Psoas muscle (tissue), 8 donors: ENCODE results near the gene MT1G. TPM values are rescaled to one million over a fixed set of nuclear protein-coding genes. Genes with fewer than 3 reads are reported as not detected.

Experiments
- ATAC-seq, 4 donors: fragments of 200-7000 bp; cut with Tn5 transposase; one replicate each; pipeline ENCODE4 v1.9.1; 2020; ENCODE audit warnings: moderate library complexity in 3 of 4, mild to moderate bottlenecking in 2 of 4
- DNase-seq, 2 donors: peaks; one replicate each; pipeline ENCODE4 v3.0.0-alpha.2; 2020
- H3K27ac ChIP-seq: fragments of 200-600 bp; one replicate; pipeline ENCODE4 v1.8.0; 2022
- H3K27me3 ChIP-seq, 3 donors: fragments of 200-600 bp in 1 of 3; one replicate each; pipeline versions ENCODE4 v1.6.1 to v1.8.0; 2013 to 2022; ENCODE audit warnings: low read length in 2 of 3, mild to moderate bottlenecking in 2 of 3, moderate library complexity in 1 of 3; ENCODE audit not compliant: insufficient read depth in 3 of 3
- H3K36me3 ChIP-seq, 2 donors: fragments of 200-600 bp in 1 of 2; one replicate each; pipeline versions ENCODE4 v1.6.1 to v1.8.0; 2013 to 2022; ENCODE audit warnings: low read depth in 1 of 2, mild to moderate bottlenecking in 1 of 2, moderate library complexity in 1 of 2; ENCODE audit not compliant: insufficient read depth in 1 of 2
- H3K4me1 ChIP-seq: fragments of 200-600 bp; one replicate; pipeline ENCODE4 v1.8.0; 2022
- H3K4me3 ChIP-seq: fragments of 200-600 bp; one replicate; pipeline ENCODE4 v1.8.0; 2022; ENCODE audit warnings: mild to moderate bottlenecking
- H3K9me3 ChIP-seq: fragments of 200-600 bp; one replicate; pipeline ENCODE4 v1.8.0; 2022
- WGBS, 3 donors: extraction: QIAGEN DNeasy Blood & Tissue Kit; methylation state at CpG; one replicate each; pipeline versions ENCODE4 v1.1.6 to v1.1.7; 2013; 5-methylcytosine and 5-hydroxymethylcytosine counted together
- intact Hi-C, 2 donors: fragments of 100-400 bp; cut with DNase I; formaldehyde crosslinking; loops; one replicate each; pipeline versions ENCODE4 v1.11.0 to v1.14.2; 2022
- polyA plus RNA-seq, 3 donors: library from polyadenylated mRNA; stranded (reverse); fragments of 200-250 nt; gene quantifications; one replicate each; pipeline ENCODE4 v1.2.3, GENCODE V29; 2013
- total RNA-seq, 4 donors: library from RNA; stranded (reverse); fragmentation: NEBNext Ultra II Directional in 2 of 4; extraction: Animal tissue kit (Norgen Biotek cat#: 25700) in 2 of 4; gene quantifications; one replicate each; pipeline versions ENCODE4 v1.2.1 to v1.2.4, GENCODE V29; 2021 to 2023
- TF ChIP-seq, protein P1 (sequence below): fragments of 200-600 bp; IDR thresholded peaks from one replicate; pipeline ENCODE4 v1.8.0; 2022; ENCODE audit warnings: antibody characterized with exemption
- donor health status: healthy with polysubstance abuse.
- donor health status: DM: no; HTN: no; CAD: no; lungs with moderate emphysema.
- donor health status: Bipolar disorder and iron deficiency.
- donor health status: healthy.
- donor health status: DM: yes; HTN: yes; CAD: no.
- donor health status: DM: no; HTN: no; CAD: no.
- donor health status: DM: no; HTN: no; CAD: no.
- donor health status: DM: yes; HTN: yes; CAD: no.

The MT1G gene
- total and polyA plus RNA-seq, 7 donors, result 1.0 to 24.1 (median 6.8) TPM

DNA sequence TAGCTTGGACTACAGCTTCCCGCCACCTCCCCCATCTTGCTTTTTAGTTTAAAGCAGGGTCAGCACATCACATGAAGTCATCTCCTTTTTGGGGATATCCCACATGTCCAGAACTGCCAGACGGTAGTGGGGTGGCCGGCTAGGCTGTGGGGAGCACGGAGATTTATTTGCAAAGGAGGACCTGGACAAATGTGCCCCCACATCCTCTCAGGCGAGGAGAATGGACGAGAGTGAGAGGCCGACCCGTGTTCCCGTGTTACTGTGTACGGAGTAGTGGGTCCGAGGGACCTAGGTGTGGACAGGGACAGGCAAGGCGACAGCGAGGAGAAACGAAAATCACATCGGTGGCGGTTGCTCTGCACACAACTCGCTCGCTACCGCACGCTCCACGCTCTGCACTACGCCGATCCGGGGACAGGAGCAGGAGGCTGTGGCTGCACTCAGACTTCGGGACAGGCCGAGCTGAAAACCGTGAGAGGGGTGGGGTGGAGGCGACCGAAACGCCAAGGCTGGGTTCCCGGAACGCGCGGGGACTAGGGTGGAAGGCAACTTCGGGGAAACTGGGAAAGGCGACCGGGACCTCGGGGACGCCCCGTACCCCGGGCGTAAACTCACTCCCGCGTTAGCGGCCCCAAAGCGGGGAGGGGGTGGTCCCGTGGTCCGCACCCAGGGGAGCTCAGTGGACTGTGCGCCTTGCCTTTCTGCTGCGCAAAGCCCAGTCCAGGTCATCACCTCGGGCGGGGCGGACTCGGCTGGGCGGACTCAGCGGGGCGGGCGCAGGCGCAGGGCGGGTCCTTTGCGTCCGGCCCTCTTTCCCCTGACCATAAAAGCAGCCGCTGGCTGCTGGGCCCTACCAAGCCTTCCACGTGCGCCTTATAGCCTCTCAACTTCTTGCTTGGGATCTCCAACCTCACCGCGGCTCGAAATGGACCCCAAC lies 29.8 kb downstream of the MT1G start, which contains the start of gene MT1A:
MT1A (plus strand) TSS at position 853 of the 937 bp plus-strand sequence; CDS start at position 926, 73 bp downstream.
- peaks cover 5% of the 10 kb centered on the region for H3K4me1 ChIP-seq
- WGBS, 3 donors, result 10 to 16% (median 14%) methylated on average over 67 to 68 of the region's 68 CpGs
- peak within 1 kb of the TSS; percentile 65 for H3K27ac ChIP-seq
- DNase-seq (peak; percentile 87 to 89), ATAC-seq (peak; percentile 87 to 91 (median 88))
- H3K27me3 ChIP-seq, result peaks cover 0 to 2% (median 0%) of the 10 kb centered on the region in 3 donors
- no peaks in the 10 kb centered on the region for H3K9me3 ChIP-seq
- H3K36me3 ChIP-seq, result no peaks in the 10 kb centered on the region
- peak within 1 kb of the TSS; percentile 69 for H3K4me3 ChIP-seq
- intact Hi-C loops, result loop anchor here in 1 of 2 donors (5.0 kb wide), 1 partner anchor 36 kb away; no protein-coding TSS in a partner anchor
- TF ChIP-seq, protein P1, sequence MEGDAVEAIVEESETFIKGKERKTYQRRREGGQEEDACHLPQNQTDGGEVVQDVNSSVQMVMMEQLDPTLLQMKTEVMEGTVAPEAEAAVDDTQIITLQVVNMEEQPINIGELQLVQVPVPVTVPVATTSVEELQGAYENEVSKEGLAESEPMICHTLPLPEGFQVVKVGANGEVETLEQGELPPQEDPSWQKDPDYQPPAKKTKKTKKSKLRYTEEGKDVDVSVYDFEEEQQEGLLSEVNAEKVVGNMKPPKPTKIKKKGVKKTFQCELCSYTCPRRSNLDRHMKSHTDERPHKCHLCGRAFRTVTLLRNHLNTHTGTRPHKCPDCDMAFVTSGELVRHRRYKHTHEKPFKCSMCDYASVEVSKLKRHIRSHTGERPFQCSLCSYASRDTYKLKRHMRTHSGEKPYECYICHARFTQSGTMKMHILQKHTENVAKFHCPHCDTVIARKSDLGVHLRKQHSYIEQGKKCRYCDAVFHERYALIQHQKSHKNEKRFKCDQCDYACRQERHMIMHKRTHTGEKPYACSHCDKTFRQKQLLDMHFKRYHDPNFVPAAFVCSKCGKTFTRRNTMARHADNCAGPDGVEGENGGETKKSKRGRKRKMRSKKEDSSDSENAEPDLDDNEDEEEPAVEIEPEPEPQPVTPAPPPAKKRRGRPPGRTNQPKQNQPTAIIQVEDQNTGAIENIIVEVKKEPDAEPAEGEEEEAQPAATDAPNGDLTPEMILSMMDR, result no peak

DNA sequence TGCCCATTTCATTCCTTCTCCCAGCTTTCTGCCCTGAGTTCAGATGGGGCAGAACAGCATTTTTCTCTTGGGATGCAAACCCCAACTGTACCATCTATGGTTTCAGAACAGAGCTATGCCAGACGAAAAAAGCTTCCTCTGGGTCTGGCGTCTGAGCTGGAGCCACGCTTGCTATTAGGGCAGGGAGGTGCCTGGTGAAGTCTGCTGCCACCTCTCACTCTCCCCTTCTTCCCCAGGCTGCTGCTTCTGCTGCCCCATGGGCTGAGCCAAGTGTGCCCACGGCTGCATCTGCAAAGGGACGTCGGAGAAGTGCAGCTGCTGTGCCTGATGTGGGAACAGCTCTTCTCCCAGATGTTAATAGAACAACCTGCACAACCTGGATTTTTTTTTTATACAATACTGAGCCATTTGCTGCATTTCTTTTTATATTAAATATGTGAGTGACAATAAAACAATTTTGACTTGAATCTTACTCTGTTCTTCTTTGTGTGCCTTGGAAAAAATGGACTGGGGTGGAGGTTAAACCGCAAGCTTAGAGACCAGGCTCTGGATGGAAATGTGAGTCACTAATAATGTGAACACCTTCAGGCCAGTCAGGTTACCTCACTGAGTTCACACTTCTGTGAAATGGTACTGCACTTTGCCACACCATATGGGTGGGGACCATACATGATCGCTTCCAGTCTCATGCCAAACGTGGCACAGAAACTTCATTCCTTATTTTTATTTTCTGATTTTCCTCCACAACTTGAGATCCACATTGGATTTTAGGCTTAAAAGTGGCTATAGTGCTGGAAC lies 31.1 kb downstream of the MT1G start:
- ATAC-seq, result no peak
- TF ChIP-seq, protein P1, result no peak
- H3K4me1 ChIP-seq, result peaks cover 5% of the 10 kb centered on the region
- no peak for DNase-seq
- H3K36me3 ChIP-seq, result no peaks in the 10 kb centered on the region
- 72 to 82% (median 76%) methylated on average over 9 of the region's 9 CpGs for WGBS, 3 donors
- H3K27ac ChIP-seq, result no peak overlapping the region
- H3K4me3 ChIP-seq, result no peak overlapping the region
- H3K27me3 ChIP-seq, result peaks cover 0 to 2% (median 0%) of the 10 kb centered on the region in 3 donors
- no peaks in the 10 kb centered on the region for H3K9me3 ChIP-seq
- intact Hi-C loops, result loop anchor here in 1 of 2 donors (5.0 kb wide), 1 partner anchor 35 kb away; no protein-coding TSS in a partner anchor

DNA sequence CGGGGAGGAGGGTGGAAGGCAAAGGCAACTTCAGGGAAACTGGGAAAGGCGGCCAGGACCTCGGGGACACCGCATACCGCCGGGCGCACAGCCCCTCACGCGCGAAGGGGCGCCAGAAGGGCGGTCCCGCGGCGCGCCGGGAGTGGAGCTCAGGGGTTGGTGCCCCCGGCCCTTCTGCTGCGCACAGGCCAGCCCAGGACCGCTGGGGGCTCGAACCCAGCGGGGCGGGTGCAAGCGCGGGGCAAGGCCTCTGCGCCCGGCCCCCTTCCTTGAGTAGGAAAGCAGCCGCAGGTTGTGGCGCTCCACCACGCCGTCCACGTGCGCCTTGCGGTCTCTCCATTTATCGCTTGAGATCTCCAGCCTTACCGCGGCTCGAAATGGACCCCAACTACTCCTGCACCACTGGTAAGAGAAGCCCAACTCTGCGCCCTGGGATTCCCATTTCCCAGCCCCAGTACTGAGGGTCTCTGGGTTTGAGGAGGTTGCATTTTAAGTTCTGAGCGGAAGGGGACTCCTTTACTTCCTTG lies 32.4 kb downstream of the MT1G start:
- intact Hi-C loops, result loop anchor here in 1 of 2 donors (5.0 kb wide), 1 partner anchor 33 kb away; no protein-coding TSS in a partner anchor
- H3K36me3 ChIP-seq, result no peaks in the 10 kb centered on the region
- H3K27ac ChIP-seq, result no peak overlapping the region
- ATAC-seq (no peak), DNase-seq (no peak)
- peaks cover 0 to 2% (median 0%) of the 10 kb centered on the region in 3 donors for H3K27me3 ChIP-seq
- TF ChIP-seq, protein P1, result no peak
- H3K4me3 ChIP-seq, result peak overlapping the region; percentile 4
- peaks cover 5% of the 10 kb centered on the region for H3K4me1 ChIP-seq
- no peaks in the 10 kb centered on the region for H3K9me3 ChIP-seq
- WGBS, 3 donors, result 54 to 56% (median 55%) methylated on average over 38 to 40 of the region's 40 CpGs

DNA sequence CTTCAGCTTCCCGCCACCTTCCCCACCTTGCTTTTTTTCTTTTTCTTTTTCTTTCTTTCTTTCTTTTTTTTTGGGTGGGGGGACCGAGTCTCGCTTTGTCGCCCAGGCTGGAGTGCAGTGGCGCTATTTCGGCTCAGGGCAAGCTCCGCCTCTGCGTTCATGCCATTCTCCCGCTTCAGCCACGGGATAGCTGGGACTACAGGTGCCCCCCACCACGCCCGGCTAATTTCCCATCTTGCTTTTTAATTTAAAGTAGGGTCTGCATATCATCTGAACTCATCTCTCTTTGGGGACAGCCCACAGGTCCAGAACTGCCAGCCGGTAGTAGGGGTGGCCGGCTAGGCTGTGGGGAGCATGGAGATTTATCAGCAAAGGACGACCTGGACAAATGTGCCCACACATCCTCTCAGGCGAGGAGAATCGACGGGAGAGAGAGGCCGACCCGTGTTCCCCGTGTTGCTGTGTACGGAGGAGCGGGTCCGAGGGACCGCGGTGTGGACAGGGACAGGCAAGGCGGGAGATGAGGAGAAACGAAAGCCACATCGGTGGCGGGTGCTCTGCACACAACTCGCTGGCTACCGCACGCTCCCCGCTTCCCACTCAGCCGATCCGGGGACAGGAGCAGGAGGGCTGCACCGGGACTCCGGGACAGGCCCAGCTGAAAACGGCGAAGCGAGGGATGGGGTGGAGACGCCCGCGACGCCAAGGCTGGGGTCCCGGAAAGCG lies 33.0 kb downstream of the MT1G start:
- Histone ChIP-seq H3K9me3 (no peaks in the 10 kb centered on the region), H3K27ac (no peak overlapping the region), H3K36me3 (no peaks in the 10 kb centered on the region), H3K4me3 (peak overlapping the region; percentile 4), H3K4me1 (peaks cover 5% of the 10 kb centered on the region), H3K27me3 (peaks cover 0 to 2% (median 0%) of the 10 kb centered on the region in 3 donors)
- 51 to 64% (median 61%) methylated on average over 43 to 47 of the region's 47 CpGs for WGBS, 3 donors
- ATAC-seq, result no peak
- DNase-seq, result no peak
- TF ChIP-seq, protein P1, result no peak
- intact Hi-C loops, result loop anchor here in 1 of 2 donors (5.0 kb wide), 2 partner anchors 33 to 37 kb away; no protein-coding TSS in a partner anchor
